NCI-H2227 treated with DMSO at 0.1 percent for 48 hours (cell line): Measurements from ENCODE around the gene RAP1GAP2.
"Not testable (repeated sequence)": the region's sequence is repeated elsewhere in the genome, so short reads cannot be mapped to it uniquely, and the experiment has no call there.

Experiments used
- DNase-seq: peaks from one replicate; lab custom pipeline; 2025; lab: John Stamatoyannopoulos, UW

Gene RAP1GAP2

DNA sequence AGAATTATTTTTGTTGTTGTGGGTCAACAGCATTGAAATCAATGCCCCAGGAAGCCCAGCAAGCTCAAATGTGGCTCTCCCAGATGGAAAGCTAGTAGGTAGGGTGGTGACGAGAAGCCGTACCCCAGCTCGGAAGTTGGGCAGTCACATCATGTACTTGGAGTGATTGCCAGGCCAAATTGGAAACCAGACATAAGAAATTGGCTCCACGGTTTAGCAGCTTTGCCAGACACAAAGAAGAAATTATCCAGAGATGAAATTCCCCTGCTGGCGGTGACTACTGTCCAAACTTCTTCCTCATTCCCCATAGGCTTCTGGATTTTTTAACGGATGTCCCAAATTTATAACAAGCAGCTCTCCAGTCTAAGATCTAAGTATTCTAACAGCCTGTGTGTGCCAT, 171.3 kb downstream of the RAP1GAP2 start:
- no peak for DNase-seq

DNA sequence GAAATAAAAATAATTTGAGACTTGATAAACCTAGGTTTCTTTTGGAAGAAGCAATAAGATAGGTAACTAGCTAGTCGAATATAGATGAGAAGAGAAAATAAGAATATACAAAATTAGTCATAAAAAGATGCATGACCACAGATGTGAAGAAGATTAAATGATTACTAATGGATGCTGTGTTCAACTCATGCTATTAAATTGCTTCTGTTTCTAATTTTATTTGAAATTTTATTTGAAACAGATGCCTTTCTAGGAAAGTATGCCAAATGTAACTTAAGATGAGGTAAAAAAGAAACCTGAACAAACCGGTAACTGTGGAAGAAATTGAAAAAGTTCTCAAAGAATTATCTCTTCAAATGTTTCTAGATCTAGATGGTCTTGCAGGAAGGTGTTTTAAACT, 175.6 kb downstream of the RAP1GAP2 start:
- no peak for DNase-seq

GRCh38 chr17:2972749-2973148, 176.5 kb downstream of the RAP1GAP2 start:
- DNase-seq: no peak

GRCh38 chr17:2974347-2974746, 178.1 kb downstream of the RAP1GAP2 start:
- DNase-seq: no peak

- peak; percentile 73 for DNase-seq
Observed at GRCh38 chr17:2975469-2975958, 179.3 kb downstream of the RAP1GAP2 start.

- no peak for DNase-seq
Observed at GRCh38 chr17:2977157-2977556, 180.9 kb downstream of the RAP1GAP2 start.

DNA sequence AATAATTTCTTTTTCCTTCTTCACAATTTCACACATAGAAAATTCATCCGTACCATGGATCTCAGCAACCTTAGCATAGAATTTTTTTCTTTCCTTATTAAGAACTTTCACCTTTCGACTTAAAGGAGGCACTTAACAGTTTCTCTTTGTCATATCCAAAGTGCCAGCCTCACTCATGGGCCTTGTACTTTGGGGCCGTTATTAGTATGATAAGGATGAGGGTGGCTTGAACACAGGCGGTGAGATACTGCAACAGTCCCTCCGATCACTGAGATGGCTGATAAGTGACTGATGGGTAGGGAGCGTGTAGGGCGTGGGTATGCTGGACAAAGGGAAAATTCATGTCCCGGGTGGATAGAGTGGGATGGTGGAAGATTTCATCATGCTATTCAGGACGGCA, 181.9 kb downstream of the RAP1GAP2 start:
- no peak for DNase-seq

- DNase-seq: no peak
Observed at GRCh38 chr17:2978991-2979390, 182.8 kb downstream of the RAP1GAP2 start.

DNA sequence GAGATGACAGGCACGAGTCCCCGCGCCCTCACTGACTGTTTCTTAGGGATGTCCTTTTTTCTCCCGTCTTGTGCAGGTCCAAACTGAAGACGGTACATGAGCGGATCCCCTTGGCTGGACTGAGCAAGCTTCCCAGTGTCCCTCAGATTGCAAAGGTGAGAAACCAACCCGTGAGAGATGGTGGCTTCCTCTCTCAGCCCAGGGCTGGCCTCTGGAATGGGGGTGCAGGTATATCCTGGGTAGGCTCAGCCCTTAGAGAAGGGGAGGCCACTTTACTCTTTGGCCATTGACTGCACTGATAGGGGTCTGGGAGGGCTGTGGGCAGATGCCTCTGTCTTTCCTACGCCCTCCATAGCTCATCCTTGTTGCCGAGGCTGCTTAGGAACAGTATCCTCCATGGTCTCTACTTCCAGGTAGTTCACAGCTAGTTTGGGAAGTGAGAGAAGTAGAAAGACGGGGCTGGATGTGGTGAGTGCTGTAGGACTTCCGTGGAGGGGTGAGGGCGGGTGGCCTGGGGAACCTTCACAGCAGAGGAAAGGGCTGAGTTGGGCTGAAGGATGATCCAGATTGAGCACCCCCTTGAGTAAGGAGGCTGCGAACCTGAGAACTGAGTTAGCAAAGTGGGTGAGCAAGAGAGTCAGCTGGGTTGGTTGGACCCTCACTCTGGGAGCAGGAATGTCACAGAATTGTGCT, 184.1 kb downstream of the RAP1GAP2 start:
- DNase-seq: no peak

- DNase-seq: no peak
Observed at GRCh38 chr17:2980904-2981246, 184.6 kb downstream of the RAP1GAP2 start.

GRCh38 chr17:2981325-2981724, 185.1 kb downstream of the RAP1GAP2 start:
- no peak for DNase-seq

GRCh38 chr17:2982854-2983253, 186.6 kb downstream of the RAP1GAP2 start:
- DNase-seq: no peak

DNA sequence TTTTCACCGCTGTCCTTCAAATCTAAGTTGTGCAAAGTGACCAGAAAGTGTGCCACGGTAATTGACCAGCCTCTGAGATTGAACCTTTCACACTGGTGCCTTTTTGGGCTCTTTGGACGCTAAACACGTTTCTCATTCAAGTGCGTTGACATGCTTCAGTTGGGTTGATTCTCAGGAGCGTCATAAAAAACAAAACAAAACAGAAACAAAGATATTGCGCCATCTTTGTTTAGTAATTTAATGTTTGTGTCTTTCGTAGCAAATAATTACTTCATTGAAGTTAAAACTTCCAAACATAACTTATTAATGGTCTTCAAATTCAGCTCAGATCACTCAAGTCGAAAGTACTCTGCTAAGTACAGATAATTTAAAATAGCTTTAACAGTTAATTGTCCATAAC, 187.0 kb downstream of the RAP1GAP2 start:
- DNase-seq: no peak

DNA sequence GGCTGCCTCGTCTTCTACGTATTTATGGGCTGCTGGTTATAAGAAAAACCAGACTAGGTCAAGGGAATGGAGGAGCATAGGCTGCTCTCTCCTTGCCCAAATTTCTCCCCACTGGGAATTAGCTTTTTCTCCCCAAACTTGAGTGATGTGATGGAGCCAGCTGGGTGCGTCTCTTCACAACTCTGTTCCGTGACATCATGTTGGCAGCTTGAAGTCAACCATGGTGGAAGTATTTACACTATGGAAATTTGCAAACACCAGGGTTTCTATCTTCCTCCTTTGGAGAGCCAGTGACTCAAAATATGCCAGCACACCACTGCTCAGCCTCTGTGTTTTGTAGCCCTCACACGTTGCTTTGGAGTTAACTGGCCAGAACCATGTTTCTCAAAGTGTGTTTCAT, 189.1 kb downstream of the RAP1GAP2 start:
- no peak for DNase-seq

DNA sequence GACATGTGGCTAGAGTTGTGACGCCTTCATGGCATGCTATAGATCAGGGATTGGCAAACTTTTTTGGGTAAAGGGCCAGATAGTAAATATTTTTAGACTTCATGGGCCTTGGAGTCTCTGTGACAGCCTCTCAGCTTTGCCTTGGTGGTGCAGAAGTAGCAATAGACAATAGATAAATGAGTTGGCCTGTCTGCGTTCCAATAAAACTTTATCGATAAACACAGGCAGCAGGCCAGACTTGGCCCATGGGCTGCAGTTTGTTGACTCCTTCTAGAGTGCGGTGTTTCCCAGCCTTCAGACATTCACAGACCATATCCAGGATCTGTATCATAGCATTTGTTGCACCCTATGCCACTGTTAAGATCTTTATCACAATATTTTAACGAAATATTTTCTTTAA, 190.7 kb downstream of the RAP1GAP2 start:
- no peak for DNase-seq

DNA sequence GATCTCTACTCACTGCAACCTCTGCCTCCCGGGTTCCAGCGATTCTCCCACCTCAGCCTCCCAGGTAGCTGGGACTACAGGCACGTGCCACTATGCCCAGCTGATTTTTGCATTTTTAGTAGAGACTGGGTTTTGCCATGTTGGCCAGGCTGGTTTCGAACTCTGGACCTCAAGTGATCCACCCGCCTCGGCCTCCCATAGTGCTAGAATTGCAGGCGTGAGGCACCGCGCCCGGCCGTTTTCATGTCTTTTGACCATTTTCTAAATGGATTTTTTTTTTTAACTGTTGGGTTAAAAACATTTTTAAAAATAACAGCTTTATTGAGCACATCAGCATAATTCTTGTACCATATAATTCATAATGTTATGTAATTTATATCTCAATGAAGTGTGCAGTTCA, 193.2 kb downstream of the RAP1GAP2 start:
- not testable (repeated sequence) for DNase-seq

GRCh38 chr17:2989855-2990254, 193.6 kb downstream of the RAP1GAP2 start:
- DNase-seq: no peak

DNA sequence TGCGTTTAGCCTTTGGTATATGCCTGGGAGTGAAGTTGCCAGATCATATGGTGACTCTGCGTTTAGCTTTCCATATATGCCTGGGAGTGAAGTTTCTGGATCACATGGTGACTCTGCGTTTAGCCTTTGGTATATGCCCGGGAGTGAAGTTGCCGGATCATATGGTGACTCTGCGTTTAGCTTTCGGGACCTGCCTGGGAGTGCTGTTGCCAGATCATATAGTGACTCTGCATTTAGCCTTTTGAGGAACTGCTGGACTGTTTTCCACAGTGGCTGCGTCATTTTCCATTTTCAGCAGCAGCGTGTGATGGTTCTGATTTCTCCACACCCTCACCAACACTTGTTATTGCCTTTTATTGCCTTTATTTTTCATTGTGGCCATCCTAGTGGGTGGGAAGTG, 194.2 kb downstream of the RAP1GAP2 start:
- DNase-seq: no peak

- DNase-seq: not testable (repeated sequence)
Observed at GRCh38 chr17:2991396-2992180, 195.3 kb downstream of the RAP1GAP2 start.

- DNase-seq: no peak
Observed at GRCh38 chr17:2994441-2994840, 198.2 kb downstream of the RAP1GAP2 start.

- DNase-seq: no peak
Observed at GRCh38 chr17:2995377-2995776, 199.1 kb downstream of the RAP1GAP2 start.

DNA sequence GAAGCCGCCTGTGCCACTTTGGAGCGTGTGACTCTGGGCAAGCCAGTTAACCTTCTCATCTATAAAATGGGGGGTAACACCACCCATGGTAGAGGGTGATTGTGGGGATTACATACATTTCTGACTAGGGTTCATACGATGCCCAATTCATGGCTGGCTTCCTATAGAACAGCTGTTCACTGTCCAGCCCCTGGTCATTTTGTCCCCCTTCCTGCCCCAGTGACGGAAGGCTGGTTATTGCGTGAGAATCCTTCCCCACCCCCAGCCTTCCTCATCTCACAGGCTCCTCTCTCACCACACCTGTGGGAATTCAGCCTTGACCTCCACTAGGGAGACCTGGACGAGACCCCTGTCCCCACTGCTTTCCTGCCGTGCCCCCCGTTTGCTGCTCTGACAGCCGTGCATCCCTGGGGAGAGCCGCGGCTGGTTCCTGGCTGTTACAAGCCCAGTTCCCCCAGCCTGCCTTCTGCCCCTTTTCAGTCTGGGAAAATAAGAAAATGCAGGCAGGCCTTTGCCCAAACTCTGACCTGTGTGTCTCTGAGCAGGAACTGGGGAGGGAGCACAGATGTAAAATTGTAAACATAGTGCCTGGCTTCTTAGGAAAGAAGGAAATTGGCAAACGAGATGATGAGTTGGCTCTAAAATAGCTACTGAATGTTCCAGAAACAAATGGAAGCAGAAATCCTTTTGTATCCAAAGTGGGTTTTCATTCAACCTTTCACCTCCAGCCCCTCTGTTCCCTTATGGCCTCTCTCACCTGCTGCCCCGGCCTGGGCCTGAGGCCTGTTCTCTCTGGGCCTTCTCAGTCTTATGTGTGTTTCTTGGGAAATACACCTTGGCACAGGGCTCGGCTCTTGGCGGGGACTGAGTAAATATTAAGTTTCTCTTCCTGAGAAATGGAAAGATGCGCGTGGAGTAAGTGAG, 199.9 kb downstream of the RAP1GAP2 start:
- DNase-seq: no peak
